GM19467 (cell line): Measurements from ENCODE around the gene NAALAD2.
"Not testable (repeated sequence)": the region's sequence is repeated elsewhere in the genome, so short reads cannot be mapped to it uniquely, and the experiment has no call there.

Experiments used
- ATAC-seq: cut with Tn5 transposase; IDR thresholded peaks from one replicate; pipeline ENCODE4 v1.9.1; 2021; ENCODE audit warnings: mild to moderate bottlenecking, moderate library complexity; ENCODE audit not compliant: unreplicated experiment

NAALAD2 gene

GRCh38 chr11:90239967-90240636, 105.6 kb downstream of the NAALAD2 start:
- not testable (repeated sequence) for ATAC-seq

- ATAC-seq, result no peak
Observed at GRCh38 chr11:90241414-90241813, 107.0 kb downstream of the NAALAD2 start.
